GM18867 (cell line): ENCODE data around the gene CYBC1.

Source experiments
- ATAC-seq: cut with Tn5 transposase; IDR thresholded peaks from one replicate; pipeline ENCODE4 v1.9.1; 2021; ENCODE audit warnings: mild to moderate bottlenecking, moderate library complexity; ENCODE audit not compliant: unreplicated experiment

CYBC1 gene

DNA sequence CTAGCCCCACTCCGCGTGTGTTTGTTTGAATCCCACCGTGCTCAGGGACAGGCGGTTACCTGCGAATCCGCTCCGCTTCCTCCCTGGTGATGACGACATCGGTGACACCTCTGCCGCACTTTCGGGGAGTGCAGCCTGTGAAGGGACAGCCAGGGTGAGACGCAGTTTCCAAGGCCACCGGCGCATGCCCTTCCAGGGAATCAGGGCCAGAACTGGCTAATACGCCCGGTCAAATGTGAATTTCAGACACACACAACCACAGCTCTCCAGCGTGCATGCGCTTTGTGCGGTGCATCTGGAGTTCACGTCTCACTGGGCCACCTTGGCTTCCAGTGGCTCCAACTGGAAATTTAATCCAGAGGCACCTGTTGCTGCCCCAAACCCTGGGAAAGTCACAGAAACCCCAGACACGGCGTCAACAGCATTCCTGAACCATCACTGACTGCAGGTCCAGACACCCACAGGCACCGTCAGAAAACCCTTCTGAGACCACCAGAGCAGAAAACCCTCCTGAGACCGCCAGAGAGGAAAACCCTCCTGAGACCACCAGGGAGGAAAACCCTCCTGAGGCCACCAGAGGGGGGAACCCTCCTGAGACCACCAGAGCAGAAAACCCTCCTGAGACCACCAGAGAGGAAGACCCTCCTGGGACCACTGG lies 39.0 kb downstream of the CYBC1 start:
- ATAC-seq: no peak

DNA sequence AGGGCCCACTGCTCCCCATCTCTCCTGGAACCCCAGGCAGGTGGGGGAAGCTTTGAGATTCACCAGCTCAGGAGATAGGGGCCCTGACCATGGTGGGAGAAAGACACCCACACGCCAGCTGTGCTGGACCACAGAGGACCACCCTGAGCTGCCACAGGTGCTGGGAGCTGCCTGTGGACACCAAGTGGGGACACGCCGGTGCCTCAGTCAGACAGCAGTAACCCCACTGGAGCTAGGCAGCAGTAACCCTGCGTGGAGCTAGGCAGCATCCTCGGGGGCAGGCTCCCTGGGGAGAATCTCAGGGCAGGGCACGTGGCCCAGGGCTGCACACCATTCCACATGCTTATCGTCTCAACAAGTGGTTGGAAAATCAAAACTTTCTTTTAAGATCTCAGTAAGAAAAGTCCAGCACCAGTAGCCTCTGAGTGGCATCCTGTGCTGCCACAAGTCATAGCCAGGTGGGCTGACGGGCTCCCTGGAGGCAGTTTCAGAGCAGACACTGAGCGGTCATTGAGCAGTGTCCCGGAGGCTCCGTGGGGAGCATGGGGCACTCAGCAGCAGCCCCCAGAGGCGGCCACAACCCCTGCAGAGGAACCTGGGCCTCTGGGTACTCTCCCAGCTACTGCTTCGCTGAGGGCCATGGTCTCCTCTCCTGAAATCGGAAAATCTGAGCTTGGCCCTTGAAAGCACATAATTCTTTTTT lies 40.4 kb downstream of the CYBC1 start:
- ATAC-seq: no peak

DNA sequence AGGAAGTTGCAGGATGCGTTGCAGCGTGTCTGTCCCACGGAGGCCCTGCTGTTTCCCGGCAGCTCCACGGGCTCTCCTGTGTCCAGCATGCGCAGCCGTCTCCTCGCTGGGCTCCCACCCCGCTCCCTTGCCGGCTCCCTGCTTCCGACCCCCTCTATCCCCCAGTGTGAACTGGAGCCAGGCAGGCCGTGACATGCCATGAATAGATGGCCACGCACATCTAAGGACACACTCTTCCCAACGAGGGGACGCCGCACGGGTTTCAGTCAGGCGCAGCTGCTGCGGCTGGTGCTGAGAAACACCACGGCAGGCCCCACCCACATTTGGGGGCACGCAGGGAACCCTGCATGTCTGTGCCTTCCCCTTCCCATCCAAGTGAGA lies 41.6 kb downstream of the CYBC1 start:
- no peak for ATAC-seq

DNA sequence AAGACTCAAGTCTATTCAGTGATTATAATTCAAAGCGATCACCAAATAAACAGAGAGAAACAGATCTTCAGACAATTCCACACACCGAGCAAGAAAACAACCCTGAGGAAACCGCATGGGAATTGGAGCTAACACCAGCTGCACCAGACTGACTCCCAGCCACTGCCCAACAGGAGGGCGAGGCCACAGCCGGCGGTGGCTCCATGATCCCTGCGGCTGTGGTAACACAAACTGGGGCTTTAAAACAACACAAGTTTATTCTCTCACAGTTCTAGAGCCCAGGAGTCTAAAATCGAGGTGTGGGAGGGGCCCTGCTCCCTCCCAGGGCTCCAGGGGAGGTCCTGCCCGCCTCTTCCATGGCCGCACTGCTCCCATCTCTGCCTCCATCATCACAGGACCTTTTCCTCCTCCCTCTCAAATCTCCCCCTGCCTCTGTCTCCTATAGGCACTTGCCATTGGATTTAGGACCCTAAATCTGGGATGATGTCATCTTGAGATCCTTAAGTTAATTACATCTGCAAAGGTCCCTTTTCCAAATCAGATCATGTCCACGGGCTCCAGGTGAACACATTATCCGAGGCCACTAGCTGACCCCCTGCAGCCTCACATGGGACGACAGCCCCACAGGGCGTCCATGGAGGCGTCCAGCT lies 42.1 kb downstream of the CYBC1 start:
- no peak for ATAC-seq

DNA sequence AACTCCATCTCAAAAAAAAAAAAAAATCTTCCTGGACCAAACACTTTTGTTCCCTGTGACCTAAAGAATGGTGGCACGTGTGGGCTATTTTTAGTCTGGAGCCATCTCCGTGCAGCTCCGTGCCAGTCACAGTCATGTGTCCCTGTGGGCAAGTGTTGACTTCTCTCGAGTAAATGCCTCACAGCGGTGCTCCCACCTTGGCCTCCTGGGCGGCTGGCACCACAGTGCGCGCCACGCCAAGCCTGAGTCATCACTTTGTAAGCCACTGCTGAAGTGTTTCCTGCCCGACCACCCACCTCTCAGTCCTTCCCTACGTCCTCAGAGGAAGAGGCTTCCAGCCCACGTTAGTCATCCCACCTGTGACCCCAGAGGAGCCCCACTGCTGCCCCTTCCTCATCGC lies 43.3 kb downstream of the CYBC1 start:
- ATAC-seq: no peak

DNA sequence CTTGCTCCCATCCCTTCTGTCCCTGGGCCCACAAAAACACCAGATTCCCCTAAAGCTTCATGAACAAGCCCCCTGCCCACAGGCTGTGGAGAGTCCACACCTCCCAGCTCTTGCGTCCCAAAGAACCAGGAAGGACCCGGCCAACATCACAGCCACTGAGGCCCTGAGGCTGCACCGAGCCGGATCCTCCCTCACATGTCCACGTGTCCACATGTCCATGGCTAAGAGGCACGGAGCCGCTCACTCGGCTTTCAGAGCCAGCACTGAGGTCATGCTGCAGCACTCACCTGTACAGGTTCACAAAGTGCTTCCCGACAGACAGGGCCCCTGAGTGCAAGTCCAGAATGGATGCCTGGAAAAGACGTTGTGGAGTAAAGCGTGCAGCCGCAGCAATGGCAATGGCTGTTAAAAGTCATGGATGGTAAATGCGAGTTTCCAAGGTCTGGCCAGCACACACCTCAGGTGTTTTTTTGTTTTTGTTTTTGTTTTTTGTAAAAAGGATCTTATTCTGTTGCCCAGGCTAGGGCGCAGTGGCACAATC lies 44.4 kb downstream of the CYBC1 start:
- no peak for ATAC-seq

DNA sequence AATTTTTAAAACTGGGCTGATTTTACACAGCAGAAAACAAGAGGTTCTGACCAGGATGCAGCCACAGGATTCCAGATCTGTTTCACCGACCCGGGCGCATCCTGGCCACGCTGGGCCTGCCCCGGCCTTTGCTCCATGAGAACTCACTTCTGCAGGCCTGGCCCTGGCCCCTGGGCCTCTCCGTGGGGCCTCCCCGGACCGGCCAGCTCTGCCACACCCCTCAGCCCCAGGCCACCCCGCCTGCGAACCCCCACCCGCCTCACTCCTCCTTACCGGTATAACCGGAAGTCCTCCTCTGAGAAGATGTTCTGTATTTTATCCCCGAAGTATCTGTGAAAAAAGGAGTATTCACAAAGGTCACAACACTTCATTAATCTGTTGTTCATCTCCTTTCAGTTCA lies 45.5 kb downstream of the CYBC1 start:
- no peak for ATAC-seq

DNA sequence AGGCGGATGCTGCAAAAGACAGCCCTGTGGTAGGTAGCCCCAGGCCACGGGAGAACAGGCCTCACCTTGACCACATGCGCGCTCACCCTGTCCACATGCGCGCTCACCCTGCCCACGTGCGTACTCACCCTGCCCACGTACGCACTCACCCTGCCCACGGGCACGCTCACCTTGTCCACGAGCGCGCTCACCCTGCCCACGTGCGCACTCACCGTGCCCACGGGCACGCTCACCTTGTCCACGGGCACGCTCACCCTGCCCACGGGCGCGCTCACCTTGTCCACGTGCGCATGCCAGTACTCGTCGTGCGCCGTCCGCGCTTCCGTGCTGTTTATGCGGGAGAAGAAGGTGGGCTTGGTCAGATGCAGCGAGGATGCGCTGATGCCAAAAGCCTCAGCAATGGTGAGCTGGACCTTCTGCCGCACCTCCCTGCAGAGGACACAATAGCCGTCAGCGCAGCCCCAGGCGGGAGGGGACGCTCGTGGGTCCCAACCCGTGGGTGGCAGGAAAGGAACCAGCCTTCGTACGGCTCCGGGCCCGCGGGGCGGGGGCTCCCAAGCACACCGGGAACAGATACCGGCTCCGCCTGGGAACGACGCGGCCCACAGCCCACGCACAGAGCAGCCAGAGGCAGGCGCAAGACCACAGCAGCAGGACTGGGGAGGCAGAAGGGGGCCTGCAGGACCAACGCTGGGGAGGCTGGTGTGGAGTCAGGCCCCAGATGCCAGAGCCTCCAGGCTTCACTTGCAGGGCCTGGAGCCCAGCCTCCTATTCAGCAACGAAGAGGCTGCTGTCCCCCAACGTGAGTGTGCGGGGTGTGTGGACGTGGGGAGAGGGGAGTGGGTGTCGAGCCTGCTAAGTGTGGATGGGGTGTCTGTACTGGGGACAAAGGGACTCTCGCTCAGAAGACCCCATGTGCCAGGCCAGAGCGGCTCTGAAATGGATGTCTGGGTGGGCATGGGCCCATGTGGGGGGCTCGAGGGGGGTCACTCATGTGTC lies 46.6 kb downstream of the CYBC1 start:
- no peak for ATAC-seq

DNA sequence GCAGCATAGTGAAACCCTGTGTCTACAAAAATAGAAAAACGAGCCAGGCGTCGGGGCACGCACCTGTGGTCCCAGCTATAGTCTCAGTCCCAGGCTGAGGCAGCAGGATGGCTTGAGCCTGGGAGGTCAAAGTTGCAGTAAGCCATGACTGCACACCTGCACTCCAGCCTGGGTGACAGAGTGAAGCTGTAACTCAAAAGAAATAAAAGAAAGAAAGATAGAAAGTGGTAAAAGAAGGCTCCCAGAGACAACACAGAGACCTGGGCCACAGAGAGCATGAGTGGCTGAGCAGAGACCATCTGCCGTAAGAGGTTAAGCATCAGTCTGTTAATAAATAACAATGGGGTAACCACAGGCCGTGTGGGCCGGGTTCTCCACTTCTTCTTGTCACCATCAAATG lies 47.7 kb downstream of the CYBC1 start:
- ATAC-seq: peak; percentile 70

DNA sequence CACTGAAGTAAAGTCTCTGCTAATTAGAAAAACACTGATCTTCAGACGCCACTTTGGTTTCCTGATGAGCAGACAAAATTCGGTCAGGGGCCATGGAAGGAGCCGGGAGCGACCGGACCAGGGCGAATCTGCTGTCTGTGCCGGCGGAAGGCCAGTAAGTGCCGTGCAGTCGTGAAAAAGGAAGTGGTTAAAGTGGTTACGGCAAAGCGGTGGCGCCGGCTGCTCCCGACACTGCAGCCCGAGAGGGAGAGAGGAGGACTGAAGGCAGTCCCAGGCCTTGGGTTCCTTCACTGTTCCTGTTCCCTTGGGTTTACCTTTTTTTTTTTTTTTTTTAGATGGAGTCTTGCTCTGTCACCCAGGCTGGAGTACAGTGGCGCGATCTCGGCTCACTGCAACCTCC lies 49.7 kb downstream of the CYBC1 start:
- ATAC-seq: peak; percentile 42

DNA sequence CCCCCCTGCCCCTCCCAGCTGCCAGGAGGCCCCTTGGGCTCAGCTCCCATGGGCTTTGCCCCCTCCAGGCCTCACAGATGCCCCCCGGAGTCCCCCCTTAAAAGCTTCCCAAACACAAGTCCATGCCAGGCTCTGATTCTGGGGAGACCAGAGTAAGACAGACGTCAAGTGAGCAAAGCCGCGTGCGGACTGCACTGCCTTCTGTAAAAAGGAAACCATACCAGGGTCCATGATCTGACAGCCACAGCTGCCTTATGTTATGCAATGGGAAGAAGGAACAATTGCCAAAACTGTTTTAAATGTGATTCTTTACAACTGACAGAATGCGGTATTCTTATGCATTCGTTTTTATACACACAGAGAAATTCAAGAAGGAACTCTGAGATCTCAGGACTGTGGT lies 50.3 kb downstream of the CYBC1 start:
- ATAC-seq: no peak

DNA sequence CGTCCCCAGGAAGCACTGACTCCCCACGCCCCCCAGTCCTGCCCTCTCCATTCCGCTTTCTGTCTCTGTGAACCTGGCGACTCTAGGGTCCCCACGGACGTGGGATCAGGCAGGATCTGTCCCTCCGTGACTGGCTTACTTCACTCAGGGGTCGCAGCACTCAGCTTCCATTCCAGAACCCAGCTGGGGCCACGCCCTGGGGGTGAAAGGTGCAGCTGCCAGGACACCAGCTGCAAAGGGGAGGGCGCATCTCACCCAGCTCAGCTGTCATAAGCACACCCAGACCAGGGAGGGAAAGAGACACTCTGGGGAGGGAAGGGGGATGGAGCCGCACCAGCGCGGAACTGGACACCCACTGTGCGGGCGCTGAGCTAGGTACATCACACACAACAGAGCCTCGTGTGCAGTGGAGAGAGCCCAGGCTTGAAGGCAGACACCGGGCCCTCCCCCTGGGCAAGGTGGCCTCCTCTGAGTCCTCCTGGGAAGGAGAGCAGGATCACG lies 50.9 kb downstream of the CYBC1 start:
- ATAC-seq: no peak

DNA sequence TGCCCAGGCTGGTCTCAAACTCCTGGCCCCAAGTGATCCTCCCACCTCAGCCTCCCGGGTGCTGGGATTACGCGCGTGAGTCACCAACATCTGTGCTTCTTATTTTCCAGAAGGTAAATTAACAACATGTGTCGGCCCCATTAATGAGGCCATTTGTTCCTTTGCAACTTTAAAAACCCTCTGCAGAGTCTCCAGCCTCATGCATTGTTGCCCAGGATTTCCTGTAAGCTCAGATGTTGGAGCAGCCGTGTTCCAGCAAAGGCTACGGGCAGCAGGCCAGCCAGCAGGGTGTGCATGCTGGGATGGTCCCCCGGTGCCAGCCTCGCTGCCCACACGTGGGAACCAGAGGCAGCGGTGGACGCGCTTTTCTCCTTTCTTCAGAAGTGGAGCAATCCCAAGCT lies 51.5 kb downstream of the CYBC1 start:
- no peak for ATAC-seq

DNA sequence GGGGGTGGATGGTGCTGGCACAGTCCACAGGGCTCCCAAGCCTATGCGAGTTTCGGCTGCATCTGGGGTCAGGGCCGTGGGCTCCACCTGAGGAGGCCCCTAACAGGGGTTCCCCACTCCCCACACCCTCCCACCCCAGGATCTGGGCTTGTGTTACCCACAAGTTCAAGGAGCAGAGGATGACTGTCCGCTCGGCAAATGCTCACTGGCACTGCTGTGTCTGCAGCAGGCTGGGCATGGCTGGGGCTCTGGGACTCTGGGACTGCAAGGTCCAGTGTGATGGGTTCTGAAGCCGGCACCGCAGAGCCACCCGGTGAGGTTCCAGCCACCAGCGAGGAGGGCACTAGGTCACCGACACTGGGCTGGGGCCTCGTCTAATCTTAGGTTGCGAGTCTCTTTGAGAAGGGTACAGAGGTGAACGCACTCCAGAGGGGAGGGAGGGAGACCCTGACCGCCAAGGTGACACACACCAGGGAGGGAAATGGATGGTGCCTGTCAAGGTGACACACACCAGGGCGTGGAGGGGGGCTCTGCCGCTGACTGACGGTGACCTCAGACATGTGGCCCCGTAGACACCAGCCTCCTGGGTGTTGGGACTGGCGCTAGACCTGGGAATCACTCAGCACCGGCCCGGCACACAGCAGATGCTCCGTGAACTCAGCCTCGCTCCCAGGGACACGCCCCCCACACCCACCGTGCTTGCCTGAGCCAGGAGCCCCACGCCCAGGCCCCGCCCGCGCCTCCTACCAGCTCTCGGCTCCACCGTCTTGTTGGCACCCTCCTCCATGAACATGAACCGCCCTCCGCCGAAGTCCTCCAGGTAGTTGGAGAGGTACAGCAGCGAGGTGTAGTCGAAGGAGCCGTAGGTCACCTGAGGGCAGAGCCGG lies 52.9 kb downstream of the CYBC1 start:
- no peak for ATAC-seq

DNA sequence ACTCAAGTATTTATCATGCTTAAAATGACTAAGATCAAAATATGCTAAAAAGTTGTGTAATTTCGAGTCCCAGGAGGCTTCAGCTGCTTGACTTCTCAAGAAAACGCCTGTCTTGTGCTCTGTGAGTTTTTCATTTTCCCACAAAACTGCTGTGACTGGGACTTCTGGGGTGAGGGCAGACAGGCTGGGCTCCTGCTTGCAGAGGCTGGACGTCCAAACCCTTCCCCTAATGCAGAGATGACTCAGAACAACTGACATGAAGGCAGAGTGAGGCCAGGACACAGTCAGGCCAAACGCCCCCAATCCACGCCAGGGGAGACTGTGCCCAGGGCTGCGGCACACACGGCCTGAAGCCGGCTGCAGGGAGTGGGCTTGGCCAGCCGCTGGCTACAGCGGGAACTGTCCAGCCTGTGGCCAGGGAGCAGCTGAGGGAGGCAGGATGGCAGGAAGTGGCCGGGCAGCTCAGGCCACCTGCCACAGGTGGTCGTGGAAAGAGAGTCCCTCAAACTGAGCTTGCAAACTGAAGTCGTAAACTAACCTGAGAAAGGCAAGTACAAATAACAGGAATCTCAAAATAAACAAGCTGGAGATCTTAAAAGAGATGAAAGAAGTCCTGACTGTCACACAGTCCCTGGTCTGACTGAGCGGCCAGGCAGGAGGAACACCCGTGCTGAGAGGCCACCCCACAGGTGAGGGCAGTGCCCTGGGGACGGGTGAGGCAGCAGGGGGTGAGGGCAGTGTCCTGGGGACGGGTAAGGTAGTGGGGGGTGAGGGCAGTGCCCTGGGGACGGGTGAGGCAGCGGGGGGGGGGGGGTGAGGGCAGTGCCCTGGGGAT lies 53.7 kb downstream of the CYBC1 start:
- no peak for ATAC-seq

DNA sequence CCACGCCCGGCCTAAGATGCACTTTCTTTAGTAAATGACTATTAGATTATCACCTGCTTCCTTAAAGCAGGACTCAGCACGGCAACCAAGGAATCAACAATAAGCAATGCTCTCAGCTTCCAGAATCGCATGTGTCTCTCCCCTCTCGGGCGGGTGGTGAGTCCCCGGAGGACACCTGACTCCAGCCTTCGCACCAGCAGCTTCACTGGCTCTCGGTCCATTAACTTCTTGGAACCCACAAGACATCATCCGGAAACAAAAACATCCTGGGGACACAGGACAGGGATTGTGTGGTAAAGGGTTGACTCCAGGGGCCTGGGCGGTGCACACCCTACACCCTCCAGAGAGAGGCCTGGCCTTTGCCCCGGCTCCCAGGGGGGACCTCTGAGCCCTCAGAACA lies 56.3 kb downstream of the CYBC1 start:
- no peak for ATAC-seq

DNA sequence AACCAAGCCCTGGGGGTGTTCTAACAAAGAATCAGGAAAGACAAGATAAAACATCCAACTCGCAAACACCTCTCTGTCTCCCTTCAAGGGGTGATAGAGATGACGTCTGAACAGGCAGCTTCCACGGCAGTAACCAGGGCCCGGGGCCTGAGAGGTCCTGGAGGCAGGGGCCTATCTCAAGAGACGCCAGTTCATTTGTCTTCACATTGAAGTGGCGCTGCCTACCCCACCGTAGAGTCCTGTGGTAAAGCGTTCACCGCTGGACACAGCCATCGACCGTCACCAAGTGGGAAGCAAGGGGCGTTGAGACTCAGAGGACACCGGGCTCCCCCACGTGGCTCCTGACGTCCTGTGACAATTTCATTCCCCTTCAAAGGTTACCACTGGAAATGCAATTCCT lies 57.6 kb downstream of the CYBC1 start:
- no peak for ATAC-seq
